HepG2 (cell line): Measurements from ENCODE around the gene RSBN1. TPM values are rescaled to one million over a fixed set of nuclear protein-coding genes. Genes with fewer than 3 reads are reported as not detected.

Experiments
- GABPA ChIP-seq, 2 experiments: IDR thresholded peaks; 2 replicates each; pipeline ENCODE4 v1.6.1; 2011 to 2016; ENCODE audit warnings: low read depth in 2 of 2, low read length in 1 of 2, missing biosample characterization in 1 of 2, missing genetic modification characterization in 1 of 2
- HBP1 ChIP-seq: IDR thresholded peaks from 2 replicates; pipeline ENCODE4 v1.6.1; 2016; ENCODE audit warnings: low read depth, control low read depth
- ISL2 ChIP-seq: sonication (generic); formaldehyde crosslinking; IDR thresholded peaks from 2 replicates; pipeline ENCODE4 v1.5.0; 2020; ENCODE audit warnings: missing genetic modification reagents
- JUNB ChIP-seq: sonication (generic); formaldehyde crosslinking; IDR thresholded peaks from 2 replicates; pipeline ENCODE4 v1.8.0; 2022; ENCODE audit warnings: missing genetic modification reagents, mild to moderate bottlenecking, borderline replicate concordance
- MYPOP ChIP-seq: sonication (generic); formaldehyde crosslinking; IDR thresholded peaks from 2 replicates; pipeline ENCODE4 v1.8.1; 2023; ENCODE audit warnings: mild to moderate bottlenecking, moderate library complexity, missing genetic modification reagents
- SIN3A ChIP-seq: IDR thresholded peaks from 2 replicates; pipeline ENCODE4 v1.6.1; 2011; ENCODE audit warnings: low read depth, mild to moderate bottlenecking, control low read depth, low read length, borderline replicate concordance
- SPEN ChIP-seq: sonication (generic); formaldehyde crosslinking; IDR thresholded peaks from 2 replicates; pipeline ENCODE4 v1.5.1; 2020; ENCODE audit warnings: low read depth, mild to moderate bottlenecking, missing genetic modification reagents
- ZBTB1 ChIP-seq: sonication (generic); formaldehyde crosslinking; IDR thresholded peaks from 2 replicates; pipeline ENCODE4 v1.4.0; 2020; ENCODE audit warnings: missing genetic modification reagents, borderline replicate concordance
- ZFP36 ChIP-seq: fragments of 150-350 bp; IDR thresholded peaks from 2 replicates; pipeline ENCODE4 v1.6.1; 2018; ENCODE audit warnings: borderline replicate concordance, low read length, low read depth; ENCODE audit not compliant: partially characterized antibody
- ZGPAT ChIP-seq: IDR thresholded peaks from 2 replicates; pipeline ENCODE4 v1.6.1; 2016; ENCODE audit warnings: mild to moderate bottlenecking
- ZNF441 ChIP-seq: sonication (generic); formaldehyde crosslinking; IDR thresholded peaks from 2 replicates; pipeline ENCODE4 v1.7.0; 2021; ENCODE audit warnings: missing genetic modification reagents, borderline replicate concordance
- ZNF501 ChIP-seq: sonication (generic); formaldehyde crosslinking; IDR thresholded peaks from 2 replicates; pipeline ENCODE4 v1.5.1; 2020; ENCODE audit warnings: mild to moderate bottlenecking, moderate library complexity, missing genetic modification reagents
- ZNF652 ChIP-seq: IDR thresholded peaks from 2 replicates; pipeline ENCODE4 v1.6.1; 2016; ENCODE audit warnings: low read depth, borderline replicate concordance
- ZNF772 ChIP-seq: sonication (generic); formaldehyde crosslinking; IDR thresholded peaks from 2 replicates; pipeline ENCODE4 v1.5.0; 2020; ENCODE audit warnings: mild to moderate bottlenecking, missing genetic modification reagents
- ZNF878 ChIP-seq: sonication (generic); formaldehyde crosslinking; IDR thresholded peaks from 2 replicates; pipeline ENCODE4 v1.8.1; 2023; ENCODE audit warnings: mild to moderate bottlenecking, missing genetic modification reagents, moderate library complexity
- polyA plus RNA-seq, 8 experiments: library from polyadenylated mRNA; depleted of rRNA in 3 of 8; stranded (reverse) in 7 of 8; unstranded in 1 of 8; fragments of >200 nt; fragmentation: Illumina TruSeq in 4 of 8; extraction: Trizol in 4 of 8; gene quantifications; 2 replicates each; pipeline versions ENCODE4 v1.2.1 to v1.2.3, GENCODE V29; 2011 to 2016; ENCODE audit warnings: low read depth in 4 of 8, missing spikeins in 1 of 8, mixed read lengths in 1 of 8; ENCODE audit not compliant: insufficient read depth in 1 of 8
- total RNA-seq, 5 experiments: library from RNA; depleted of rRNA; stranded (reverse); fragments of >200 nt; fragmentation: Illumina TruSeq; extraction: Trizol; gene quantifications; 2 replicates each; pipeline ENCODE4 v1.2.3, GENCODE V29; 2016; ENCODE audit warnings: low read depth in 1 of 5
- TF ChIP-seq, protein P1 (sequence below): sonication (generic); formaldehyde crosslinking; IDR thresholded peaks from 2 replicates; pipeline ENCODE4 v1.4.0; 2020; ENCODE audit warnings: missing genetic modification reagents
- TF ChIP-seq, protein P2 (sequence below): sonication (generic); formaldehyde crosslinking; IDR thresholded peaks from 2 replicates; pipeline ENCODE4 v1.8.0; 2022; ENCODE audit warnings: missing genetic modification reagents, mild to moderate bottlenecking, moderate library complexity, borderline replicate concordance
- TF ChIP-seq, protein P3 (sequence below): sonication (generic); formaldehyde crosslinking; IDR thresholded peaks from 2 replicates; pipeline ENCODE4 v1.5.1; 2020; ENCODE audit warnings: missing genetic modification reagents, mild to moderate bottlenecking, borderline replicate concordance

The RSBN1 gene
- total and polyA plus RNA-seq, 2 of the 13 experiments (the other 11 are each of a cell fraction or from before 2014, with no cell fraction given): 8.3 to 10.4 TPM

DNA sequence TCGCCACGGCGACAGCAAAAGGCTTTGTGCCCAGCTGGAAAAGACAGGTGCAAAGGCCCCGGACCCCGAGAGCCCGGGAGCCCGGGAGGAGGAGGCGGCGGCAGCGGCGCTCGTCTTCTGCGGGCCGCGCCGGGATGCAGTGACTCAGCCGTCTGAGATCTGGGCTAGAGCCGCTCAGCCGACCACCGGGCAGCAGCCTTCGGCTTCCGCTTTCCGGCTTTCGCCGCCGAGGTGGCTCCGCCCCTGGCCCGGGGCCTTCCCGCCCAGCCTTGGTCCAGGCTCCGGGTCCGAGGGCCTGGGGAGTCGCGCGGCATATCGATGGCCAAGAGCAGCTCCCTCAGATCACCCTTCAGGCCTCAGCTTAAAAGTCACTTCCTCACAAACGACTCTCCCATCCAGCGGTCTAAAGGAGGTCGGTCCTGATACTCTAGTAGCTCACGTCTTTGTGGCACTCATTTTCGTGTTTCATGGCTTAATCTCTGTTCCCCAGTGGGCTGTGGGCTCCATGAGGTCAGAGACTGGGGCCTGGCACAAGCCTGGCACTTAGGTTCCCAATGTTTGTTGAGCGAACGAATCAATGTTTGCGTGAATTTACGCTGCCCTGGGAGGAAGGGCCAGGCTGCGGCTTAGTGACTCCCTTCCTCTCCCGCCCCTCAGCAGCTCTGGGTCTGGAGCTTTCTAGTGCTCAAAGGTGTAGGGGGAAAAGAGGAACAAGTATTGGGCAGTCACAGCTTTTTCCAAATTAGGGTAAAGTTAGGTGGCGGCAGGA, 52.8 kb downstream of the RSBN1 start, which contains the start of gene PHTF1 (continued):
- TF ChIP-seq, protein P1, sequence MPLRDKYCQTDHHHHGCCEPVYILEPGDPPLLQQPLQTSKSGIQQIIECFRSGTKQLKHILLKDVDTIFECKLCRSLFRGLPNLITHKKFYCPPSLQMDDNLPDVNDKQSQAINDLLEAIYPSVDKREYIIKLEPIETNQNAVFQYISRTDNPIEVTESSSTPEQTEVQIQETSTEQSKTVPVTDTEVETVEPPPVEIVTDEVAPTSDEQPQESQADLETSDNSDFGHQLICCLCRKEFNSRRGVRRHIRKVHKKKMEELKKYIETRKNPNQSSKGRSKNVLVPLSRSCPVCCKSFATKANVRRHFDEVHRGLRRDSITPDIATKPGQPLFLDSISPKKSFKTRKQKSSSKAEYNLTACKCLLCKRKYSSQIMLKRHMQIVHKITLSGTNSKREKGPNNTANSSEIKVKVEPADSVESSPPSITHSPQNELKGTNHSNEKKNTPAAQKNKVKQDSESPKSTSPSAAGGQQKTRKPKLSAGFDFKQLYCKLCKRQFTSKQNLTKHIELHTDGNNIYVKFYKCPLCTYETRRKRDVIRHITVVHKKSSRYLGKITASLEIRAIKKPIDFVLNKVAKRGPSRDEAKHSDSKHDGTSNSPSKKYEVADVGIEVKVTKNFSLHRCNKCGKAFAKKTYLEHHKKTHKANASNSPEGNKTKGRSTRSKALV (CRISPR knock-in tag): 0 out of 2 replicates have a peak, but pooled peaks have one; percentile 65
- TF ChIP-seq, protein P2, sequence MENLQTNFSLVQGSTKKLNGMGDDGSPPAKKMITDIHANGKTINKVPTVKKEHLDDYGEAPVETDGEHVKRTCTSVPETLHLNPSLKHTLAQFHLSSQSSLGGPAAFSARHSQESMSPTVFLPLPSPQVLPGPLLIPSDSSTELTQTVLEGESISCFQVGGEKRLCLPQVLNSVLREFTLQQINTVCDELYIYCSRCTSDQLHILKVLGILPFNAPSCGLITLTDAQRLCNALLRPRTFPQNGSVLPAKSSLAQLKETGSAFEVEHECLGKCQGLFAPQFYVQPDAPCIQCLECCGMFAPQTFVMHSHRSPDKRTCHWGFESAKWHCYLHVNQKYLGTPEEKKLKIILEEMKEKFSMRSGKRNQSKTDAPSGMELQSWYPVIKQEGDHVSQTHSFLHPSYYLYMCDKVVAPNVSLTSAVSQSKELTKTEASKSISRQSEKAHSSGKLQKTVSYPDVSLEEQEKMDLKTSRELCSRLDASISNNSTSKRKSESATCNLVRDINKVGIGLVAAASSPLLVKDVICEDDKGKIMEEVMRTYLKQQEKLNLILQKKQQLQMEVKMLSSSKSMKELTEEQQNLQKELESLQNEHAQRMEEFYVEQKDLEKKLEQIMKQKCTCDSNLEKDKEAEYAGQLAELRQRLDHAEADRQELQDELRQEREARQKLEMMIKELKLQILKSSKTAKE: no peak
- TF ChIP-seq JUNB (CRISPR knock-in tag): no peak
- TF ChIP-seq ISL2: peak; percentile 31; the same call in 1 of the 2 replicates
- 0 out of 2 replicates have a peak, but pooled peaks have one; percentile 32 for TF ChIP-seq ZNF878 (CRISPR knock-in tag)
- peak; percentile 90 for TF ChIP-seq ZNF772 (CRISPR knock-in tag)
- TF ChIP-seq SIN3A: 0 out of 2 replicates have a peak, but pooled peaks have one; percentile 4
- peak; percentile 91; the same call in 1 of the 2 replicates for TF ChIP-seq ZGPAT (CRISPR knock-in tag)
- TF ChIP-seq ZNF652: no peak
- TF ChIP-seq ZFP36: no peak
- TF ChIP-seq, protein P3, sequence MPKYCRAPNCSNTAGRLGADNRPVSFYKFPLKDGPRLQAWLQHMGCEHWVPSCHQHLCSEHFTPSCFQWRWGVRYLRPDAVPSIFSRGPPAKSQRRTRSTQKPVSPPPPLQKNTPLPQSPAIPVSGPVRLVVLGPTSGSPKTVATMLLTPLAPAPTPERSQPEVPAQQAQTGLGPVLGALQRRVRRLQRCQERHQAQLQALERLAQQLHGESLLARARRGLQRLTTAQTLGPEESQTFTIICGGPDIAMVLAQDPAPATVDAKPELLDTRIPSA (CRISPR knock-in tag): peak; percentile 85; the same call in 1 of the 2 replicates
- peak; percentile 89 for TF ChIP-seq ZNF501 (CRISPR knock-in tag)
- TF ChIP-seq MYPOP (CRISPR knock-in tag): peak; percentile 58
- peak; percentile 85 for TF ChIP-seq ZNF441 (CRISPR knock-in tag)
- TF ChIP-seq SPEN (CRISPR knock-in tag): peak; percentile 66; the same call in 1 of the 2 replicates
- 0 out of 2 replicates have a peak, but pooled peaks have one; percentile 16 for TF ChIP-seq ZBTB1 (CRISPR knock-in tag)
- peak; percentile 53 for TF ChIP-seq GABPA (IDR thresholded peaks at IDR 0.05; ENCODE audit: low read depth, low read length)
- peak; percentile 78 for TF ChIP-seq GABPA (CRISPR knock-in tag; IDR thresholded peaks at IDR 0.05; ENCODE audit: low read depth)
- no peak for TF ChIP-seq HBP1
